Activated CD8-positive, alpha-beta memory T cell treated with anti-CD3 and anti-CD28 coated beads, Interleukin-2, amount 50 U/mL, for 1 hour (primary cell): ENCODE data around the gene RNASEL.

Experiments
- DNase-seq: peaks from one replicate; pipeline ENCODE4 v3.0.0-alpha.2; 2020; ENCODE audit errors: extremely low read depth

Gene RNASEL

DNA sequence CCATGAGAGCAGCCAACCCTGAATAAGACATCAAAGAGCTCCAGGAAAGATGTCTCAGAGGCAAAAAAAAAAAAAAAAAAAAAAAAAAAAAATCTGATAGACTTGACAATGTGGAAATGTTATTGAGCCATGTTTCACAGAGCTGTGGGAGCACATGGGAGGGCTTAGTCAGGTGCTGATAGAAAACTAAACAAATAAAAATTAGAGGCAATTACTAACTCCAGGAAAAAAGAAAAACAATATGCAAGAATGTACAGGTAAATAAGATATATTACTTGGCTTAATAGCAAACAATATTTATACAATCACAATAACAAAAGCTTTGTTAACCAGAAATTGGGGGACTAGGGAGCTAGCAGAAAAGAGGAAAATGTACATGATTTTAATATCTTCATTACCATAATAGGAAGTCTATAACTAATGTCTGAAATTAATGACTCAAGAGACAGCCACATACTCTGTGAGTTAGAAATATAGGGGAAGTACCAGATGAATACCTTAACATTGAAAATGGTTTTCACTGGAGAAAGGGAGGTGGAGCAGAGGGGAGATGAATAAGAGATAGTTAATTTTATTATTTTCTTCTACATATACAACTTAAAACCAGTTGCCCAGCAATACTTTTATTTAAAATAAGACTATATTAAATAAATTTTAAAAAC is 32.0 kb upstream of the RNASEL start:
- DNase-seq: no peak

DNA sequence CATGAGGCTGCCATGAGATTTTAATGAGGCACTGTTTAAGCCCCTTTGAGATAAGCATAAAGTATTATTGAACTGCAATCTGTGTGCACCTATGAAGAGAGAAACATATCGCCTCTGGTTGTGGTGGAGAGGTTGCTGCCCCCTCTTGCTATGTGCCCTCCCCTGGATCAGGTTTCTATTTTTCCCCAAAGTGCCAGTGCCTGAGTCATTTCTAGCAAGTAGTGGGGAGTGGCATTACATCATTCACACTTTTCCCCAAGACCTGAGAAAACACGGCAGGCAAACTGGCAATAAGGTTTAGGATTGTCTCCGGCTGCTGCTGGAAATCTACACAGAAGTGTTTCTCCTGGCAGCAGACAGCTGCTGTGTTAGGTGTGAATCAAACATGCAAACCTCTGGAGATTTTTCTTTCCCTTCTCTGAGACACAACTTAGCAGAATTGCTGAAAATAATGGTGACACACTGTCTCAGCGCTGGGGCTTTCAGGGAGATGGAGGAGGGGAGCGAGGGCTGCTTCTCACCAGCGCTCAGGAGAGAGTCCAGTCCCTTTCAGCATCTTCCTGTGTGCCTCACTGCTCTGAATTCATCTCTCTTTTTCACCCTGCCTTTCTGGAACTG is 28.8 kb upstream of the RNASEL start:
- no peak for DNase-seq

DNA sequence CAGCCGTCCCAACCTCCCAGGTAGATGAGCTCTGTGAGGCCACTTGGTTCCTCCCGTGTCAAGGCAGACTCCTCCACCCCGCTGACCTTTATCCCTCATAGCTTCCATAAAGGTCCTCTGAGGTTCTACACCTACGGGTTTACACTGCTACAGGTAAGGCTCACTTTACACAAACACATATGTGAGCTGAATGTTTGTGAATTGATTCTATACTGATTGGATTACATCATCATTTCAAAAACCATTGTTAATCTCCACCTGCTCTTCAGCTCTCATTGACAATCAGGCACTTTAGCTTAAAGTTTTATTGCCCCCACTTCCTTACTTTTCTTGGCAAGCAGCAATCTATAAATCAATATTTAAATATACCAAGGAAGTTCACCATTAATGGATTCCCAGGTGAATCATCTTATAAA is 28.0 kb upstream of the RNASEL start:
- DNase-seq: no peak

DNA sequence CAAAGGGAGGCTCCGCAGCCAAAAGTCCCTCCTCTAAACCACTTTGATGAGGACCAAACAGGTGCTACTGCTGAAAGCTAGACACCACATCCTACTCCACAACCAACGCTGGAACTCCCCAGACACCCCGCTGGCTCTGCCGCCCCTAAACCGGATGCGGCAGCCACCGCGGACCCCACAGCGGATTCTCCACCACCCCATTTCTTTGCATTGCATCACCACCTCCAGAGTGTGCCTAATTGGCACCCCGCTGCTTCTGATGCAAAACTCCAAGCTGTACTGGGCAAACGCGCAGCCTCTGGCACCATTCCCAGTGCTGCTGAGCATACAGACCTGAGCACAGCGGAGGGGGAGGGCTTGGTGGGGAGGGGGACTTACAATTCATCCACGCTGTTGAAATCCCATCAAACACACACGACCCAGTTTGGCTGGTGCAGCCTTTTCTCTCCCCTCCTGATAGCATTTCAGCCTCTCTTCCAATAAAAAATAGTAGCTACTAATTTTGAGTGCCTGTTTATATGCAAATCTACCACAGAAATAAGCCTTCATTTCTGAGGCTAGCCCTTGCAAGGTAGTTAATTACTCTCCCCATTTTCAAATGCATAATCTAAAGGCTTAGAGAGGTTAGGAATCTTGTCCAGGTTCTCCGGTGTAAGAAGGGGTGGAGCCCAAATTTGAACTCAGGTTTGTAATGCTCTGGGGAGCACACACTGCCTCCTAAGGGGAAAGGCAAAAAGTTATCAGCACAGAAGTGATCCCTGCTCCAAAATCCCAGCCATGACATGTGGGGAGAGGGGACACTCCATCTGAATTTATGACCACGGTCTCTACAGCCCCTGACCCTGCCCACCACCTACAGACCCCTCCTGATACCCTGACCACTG is 27.3 kb upstream of the RNASEL start:
- DNase-seq: peak; percentile 70

DNA sequence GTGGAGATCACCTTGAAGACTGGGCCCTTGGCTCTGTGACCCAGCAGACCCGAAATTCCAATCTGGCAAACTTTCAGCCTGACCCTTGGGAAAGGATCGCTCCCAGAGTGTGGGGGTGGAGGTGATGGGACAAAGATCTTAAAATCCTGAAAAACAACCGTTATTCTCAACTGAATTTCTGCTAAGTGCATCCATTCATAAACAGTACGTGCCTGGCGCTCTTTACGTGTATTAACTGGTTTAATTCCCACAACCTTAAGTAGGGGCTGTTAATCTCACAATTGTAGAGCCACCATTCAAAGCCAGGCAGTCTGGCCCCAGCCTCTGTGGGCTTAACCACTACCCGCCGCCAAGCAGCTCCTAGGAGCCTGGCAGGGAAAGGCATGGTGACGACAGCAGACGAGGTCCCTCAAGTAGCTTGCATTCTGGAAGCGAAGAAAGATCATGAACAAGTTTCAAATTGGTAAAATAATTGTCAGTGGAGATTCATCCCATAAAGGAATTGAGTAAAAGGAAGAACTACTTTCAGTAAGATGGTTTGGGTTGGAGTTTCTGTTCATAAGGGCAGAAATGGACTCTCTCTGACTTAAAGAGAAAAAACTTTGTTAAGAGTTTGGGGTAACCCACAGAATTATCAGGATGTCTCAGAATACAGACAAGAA is 26.5 kb upstream of the RNASEL start:
- no peak for DNase-seq

DNA sequence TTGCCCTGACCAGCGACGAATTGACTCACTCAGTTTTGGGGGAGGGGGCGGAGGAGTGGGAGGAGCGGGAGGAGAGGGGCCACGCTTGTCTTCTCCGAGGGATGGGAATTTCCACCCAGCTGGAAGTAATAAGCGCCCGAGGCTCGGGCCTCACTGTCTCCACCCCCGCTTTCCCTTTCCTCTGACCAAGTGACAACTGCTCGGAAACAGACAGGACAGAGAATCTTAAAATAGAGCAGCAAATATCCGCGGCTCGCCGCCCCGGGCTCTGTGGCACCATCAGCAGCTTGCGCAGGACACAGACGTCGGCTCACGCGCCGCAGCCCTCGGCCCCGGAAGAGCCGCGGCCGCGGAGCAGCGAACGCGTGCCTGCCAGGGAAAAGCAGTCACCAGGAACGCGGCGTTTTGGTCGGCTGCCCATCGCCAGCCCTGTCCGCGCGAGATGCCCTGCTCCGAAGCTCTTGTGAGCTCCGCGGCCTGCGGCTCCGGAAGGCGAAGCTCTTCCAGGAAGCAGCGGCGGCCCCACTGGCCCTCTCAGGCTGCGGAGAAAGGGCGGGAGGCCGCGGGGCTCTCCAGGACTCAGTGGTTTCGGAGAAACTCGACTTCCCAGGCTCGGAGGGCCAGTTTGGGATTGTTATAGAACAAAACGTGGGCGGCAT is 25.9 kb upstream of the RNASEL start:
- no peak for DNase-seq

DNA sequence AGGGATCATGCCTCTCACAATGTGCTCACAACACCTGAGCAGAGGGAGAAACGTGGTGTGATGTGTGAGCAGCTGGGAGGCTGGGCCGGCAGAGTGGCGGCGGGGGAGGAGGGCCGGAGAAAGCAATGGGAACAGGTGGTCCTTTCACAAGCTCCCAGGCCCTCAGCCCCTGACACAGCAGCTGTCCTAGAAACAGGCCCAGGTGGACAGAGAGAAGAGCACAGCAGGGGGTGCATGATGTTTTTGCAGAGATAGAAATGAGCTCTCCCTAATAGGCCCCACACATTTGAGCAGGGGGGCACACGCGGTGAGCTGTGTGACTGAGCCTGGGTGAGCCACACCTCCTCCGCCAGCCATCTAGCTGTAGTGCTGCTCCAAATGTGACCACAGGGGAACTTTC is 22.7 kb upstream of the RNASEL start:
- no peak for DNase-seq

DNA sequence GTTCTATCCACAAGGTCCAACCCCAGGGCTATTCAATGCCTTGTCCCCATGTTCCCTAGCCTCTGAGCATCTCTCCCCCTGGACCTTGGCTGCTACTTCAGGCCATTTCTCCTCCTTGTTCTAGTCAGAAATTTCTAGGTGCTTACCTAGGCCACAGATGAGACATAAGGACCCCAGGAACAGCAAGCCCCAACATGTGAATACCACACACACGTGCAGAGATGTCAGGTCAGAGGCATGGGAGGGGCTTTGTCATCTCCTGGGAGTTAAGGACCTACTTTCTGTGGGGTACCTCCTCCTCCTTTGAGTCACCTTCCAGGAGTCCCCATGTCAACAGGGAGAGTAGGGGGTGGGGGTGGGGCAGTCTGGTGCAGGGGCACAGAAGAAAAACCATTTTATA is 22.3 kb upstream of the RNASEL start:
- DNase-seq: no peak

DNA sequence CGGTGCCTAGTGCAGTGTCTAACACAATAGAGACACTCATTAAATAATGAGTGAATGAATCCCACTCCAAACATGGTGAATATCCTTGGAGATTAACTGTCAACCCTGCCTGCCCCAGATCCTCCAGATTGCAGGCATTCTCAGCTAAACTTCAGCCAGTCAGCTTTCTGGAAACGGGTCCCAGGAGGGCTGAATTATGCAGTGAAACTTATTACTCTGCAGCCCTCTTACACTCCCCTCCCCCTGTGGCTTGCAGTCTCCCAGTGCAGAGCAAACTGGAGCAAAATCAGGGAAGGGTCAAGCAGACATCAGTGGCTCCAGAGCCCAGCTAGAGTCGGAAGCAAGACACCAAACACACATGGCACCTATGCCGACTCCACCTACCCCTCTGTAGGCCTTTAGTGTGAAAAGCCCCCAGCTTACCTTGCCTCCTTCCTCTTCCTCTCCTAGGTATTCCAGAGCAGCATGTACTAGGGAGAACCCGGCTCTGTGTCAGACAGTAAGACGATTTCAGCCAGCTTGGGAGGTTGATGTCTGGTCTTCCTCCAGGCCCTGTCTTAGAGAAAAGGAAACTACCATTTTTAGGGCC is 21.6 kb upstream of the RNASEL start:
- DNase-seq: no peak

DNA sequence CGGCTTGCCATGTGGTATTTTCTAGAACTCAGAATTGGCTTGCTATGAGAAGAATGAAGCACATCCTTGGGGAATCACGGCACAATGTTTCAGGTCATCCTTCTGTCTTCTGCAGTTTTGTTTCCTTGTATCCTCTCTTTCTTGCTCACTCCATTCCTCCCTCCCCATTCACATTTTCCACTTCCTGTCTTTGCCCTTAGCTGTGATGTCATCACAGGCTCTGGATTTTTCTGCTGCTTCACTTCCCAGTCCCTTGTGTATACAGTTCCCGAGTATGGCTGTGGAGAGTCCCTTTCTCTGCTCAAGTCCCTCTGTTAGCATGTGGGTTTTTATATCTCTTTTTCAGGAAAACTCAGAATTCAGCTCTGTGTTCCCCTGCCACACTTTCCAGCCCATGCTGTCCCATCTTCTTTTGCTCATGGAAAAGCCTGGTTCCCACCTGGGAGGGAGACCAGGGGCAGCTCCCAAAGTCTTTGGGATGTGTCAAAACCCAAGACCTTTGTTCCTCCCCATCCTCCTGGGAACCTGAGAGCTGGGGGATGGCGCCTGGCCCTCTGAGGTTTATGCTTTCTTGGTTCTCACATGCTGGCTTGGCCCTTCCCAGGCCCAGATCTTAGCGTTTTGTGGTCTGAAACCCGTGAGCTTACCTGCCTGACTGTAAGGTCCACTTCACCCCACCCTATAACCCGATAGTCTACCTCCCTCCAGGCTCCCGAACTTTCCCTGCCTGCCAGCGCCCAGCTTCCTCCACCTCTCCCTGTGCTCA is 20.0 kb upstream of the RNASEL start:
- no peak for DNase-seq

DNA sequence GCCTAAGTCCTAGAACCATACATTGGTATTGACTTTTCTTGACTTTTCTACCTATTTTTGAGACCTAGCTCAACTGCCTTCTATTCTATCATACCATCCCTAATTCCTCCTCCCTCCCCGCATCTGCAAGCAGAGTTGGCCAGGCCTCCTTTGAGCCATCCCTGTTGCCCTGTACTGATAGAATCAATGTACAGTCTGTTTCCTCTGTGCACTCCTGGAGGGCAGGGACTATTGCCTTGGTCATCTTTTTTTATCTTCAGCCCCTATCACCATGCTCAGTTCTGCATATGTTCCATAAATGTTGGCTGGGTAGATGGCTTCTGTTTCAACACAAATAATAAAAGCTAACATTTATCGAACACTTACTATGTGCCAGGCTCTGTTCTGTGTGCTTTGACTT is 19.2 kb upstream of the RNASEL start:
- DNase-seq: no peak

DNA sequence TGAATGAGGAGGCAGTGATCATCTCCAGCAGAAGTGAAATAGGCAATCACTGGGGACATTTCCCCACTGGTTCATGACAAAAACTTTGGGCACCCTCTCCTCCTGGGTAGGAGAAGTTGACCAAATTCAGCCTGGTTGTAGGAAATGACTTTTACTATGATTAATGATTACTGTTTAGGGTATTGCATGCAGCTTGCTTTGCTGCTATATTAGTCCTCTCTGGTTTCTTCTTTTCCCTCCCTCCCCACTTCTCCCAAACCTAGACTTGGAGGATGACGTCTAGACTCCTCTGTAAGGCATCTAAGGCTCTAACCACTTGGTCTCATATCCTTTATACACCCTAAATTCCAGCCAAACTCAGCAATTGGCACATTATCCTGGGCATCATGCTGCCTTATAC is 18.5 kb upstream of the RNASEL start:
- DNase-seq: no peak

DNA sequence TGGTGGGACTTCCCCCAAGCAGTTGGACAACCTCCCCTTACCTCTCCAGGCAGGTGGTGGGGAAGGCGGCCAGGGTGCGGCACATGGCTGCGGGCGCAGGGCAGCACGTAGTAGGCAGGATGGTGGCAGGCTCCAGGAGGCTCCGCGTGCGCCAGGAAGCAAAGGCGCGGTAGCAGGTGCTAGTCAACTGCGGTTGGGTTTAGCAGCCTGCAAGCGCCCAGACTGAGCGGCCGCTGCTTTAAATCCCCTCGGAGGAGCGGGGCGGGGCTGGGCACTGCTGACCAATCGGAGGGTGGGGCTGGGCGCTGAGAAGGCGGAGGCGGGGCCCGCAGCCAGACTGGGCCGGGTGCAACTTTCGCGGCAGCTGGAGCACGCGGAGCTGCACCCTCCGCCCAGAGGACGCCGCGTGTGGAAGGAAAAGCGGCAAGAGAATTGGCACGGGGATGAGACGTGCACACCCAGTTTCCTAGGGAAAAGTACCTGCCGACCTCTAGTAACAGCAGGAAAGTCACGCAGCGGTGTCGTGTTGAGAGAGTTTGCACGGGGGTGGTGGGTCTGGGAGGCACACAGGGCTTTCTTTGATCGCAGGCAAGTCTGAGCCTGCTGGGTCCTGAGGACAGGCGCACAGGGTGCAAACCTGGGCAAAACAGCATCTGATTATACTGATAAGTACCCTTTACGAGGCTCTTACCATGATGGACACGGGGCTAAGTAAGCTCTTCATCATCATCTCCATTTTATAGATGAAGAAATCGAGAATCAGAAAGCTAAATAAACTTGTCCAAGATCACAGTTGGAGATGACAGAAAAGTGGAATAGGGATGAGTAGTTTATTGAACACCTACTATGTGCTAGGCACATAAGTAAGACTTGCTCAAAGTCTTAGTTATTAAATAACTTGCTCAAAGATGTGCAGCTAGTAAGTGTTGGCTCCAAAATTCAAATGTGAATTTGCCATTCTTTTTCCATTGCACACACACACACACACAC is 15.4 kb upstream of the RNASEL start, which contains the start of gene RGS16:
Gene RGS16 (minus strand): TSS at position 215 of the 990 bp plus-strand sequence. CDS start 130 bp downstream, at position 85.
- DNase-seq: peak; percentile 72

DNA sequence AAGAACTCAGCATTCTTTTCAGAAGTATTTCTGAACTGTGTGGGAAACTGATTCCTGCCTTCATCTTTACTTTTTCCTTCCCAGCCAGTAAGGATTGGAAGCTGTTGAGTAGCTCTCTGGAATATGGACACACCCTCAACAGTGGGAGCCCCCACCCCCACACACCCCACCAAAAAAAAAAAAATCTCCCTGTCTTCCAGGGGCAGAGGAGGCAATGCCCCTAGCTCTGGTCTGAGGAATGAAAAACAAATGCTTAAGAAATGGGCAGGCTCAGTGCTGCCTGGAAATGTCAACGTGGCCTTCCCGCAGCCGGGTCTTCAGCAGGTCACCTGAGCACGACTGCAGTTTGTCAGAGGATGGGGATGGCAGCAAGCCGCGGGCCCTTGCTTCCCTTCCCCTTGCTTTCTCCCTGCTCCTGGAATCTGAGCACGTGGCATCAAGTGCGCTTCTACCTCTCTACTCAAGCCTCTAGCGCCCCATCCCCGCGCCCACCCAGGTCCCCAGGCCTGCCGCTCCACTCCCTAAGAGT is 14.7 kb upstream of the RNASEL start:
- DNase-seq: no peak

DNA sequence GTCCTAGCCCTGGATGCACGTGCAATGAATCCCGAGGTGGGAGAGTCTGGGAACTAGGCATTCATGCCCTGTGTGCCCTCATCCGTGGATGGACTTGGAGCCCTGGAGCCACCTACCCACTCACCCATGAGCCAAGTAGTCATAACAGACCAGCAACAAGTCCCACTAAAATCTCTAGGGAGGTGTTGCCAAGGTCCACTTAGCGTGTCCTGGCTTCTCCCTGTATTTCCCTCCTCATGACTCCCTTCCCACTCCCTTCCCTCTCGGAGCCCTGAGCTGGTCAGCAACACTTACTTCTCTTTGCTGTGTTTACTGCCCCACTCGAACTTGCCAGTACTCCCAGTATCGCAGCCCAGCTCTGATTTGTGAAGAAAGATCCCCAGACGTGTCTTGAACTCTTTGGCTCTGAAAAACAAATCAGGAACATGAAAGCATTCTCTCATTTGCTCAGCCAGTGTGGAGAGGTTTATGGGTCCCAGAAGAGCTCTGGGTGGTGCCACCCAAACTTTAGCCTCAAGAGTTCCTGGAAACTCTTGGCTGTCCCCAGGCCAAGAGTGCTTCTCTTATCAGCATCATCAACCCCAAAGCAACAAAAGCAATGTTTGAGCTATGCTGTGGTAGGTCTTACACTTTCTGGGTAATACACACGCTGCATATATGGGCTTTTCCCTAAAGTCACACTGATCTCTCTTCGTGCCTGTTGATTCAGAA is 14.0 kb upstream of the RNASEL start:
- no peak for DNase-seq

DNA sequence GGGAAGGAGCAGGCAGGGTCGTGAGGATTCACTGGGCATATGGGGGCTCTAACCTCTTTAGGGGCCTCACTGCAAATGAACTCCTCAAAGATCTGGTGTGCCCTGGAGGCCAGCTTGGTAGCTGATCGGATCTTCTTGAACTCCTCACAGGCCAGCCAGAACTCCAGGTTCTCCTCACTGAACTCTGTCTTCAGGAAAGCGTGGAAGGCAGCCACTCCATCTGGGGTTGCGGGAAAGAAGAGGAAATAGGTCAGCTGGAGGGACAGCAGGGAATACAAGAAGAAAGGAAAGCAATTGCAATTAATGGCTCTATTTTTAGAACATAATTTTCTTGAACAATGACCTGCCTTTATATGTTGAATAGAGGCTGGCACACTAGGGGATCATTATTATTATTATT is 12.9 kb upstream of the RNASEL start:
- no peak for DNase-seq

DNA sequence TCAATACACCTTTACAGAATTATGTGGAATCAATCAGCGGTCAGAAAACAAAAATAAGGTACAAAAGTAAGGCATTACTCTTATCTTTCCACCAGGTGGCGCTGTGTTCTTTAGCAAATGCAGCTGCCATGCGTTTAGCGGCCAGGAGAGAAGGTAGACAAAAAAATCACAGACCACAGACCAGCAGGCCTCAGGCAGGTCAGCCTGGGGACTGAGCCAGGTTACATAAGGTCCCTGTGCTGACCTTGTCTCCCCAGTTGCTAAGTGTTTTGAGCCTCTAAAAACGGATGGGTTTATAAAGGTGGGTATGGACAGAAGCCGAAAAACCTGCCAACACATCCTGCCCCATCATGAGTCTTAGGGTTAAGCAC is 12.3 kb upstream of the RNASEL start:
- DNase-seq: peak; percentile 63

DNA sequence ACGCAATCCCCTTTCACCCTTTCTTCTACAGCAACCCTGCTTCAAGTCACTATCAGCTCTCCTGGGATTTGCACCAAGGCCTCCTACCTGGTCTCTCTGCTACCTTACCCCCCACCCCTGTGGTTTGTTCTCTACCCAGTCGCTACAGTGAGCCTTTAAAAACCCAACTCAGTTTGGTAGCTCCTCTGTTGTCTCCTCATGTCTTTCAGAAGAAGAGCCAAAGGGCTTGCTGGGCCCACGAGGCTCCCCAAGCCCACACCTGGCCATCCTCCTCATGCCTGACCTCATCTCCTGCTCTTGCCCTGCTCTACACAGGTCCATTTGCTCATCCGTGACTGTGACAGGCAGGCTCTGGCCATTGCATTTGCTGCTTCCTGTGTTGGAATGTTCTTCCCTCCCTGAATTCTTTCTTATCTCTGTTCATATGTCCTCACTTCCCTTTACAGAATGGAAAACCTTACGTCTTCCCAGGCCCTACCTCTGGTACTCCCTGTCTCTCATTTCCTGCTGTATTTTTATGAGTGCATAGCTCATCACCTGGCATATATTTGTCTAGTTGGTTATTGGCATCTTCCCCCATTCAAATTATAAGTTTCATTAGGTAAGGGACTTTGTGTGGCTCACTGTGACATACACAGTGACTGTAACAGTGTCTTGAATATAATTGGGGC is 11.8 kb upstream of the RNASEL start:
- no peak for DNase-seq
